Colonic mucosa (tissue), 4 donors: Measurements from ENCODE around the gene AIRE. TPM values are rescaled to one million over a fixed set of nuclear protein-coding genes. Genes with fewer than 3 reads are reported as not detected.

Experiments
- DNase-seq: peaks from one replicate; pipeline ENCODE4 v3.0.0-alpha.2; 2020
- H3K27ac ChIP-seq: fragments of 200-600 bp; one replicate; pipeline ENCODE4 v1.8.0; 2021
- H3K27me3 ChIP-seq: fragments of 200-600 bp; one replicate; pipeline ENCODE4 v1.8.0; 2021
- H3K36me3 ChIP-seq: fragments of 200-600 bp; one replicate; pipeline ENCODE4 v1.8.0; 2021
- H3K4me1 ChIP-seq: fragments of 200-600 bp; one replicate; pipeline ENCODE4 v1.8.0; 2021; ENCODE audit warnings: mild to moderate bottlenecking
- H3K4me3 ChIP-seq: fragments of 200-600 bp; one replicate; pipeline ENCODE4 v1.8.0; 2021
- H3K9ac ChIP-seq, 2 donors: one replicate each; pipeline ENCODE4 v1.7.0; 2013; ENCODE audit warnings: control low read depth in 2 of 2, low read depth in 2 of 2, low read length in 2 of 2
- H3K9me3 ChIP-seq: fragments of 200-600 bp; one replicate; pipeline ENCODE4 v1.8.0; 2021
- intact Hi-C: fragments of 100-400 bp; cut with DNase I; formaldehyde crosslinking; loops from one replicate; pipeline ENCODE4 v1.14.1; 2022
- total RNA-seq, 2 donors: library from RNA; stranded (reverse); fragmentation: NEBNext Ultra II Directional in 1 of 2; extraction: Animal tissue kit (Norgen Biotek cat#: 25700) in 1 of 2; gene quantifications; one replicate each; pipeline ENCODE4 v1.2.1, GENCODE V29; 2021
- TF ChIP-seq, protein P1 (sequence below): fragments of 200-600 bp; IDR thresholded peaks from one replicate; pipeline ENCODE4 v1.8.0; 2022; ENCODE audit warnings: antibody characterized with exemption, mild to moderate bottlenecking
- donor health status: healthy.
- donor health status: DM: no; HTN: no; CAD: no.
- donor health status: DM: no; HTN: no; CAD: no.

The AIRE gene
- total RNA-seq, 2 donors from 2014 or later: 0.11 TPM; not detected in 1

DNA sequence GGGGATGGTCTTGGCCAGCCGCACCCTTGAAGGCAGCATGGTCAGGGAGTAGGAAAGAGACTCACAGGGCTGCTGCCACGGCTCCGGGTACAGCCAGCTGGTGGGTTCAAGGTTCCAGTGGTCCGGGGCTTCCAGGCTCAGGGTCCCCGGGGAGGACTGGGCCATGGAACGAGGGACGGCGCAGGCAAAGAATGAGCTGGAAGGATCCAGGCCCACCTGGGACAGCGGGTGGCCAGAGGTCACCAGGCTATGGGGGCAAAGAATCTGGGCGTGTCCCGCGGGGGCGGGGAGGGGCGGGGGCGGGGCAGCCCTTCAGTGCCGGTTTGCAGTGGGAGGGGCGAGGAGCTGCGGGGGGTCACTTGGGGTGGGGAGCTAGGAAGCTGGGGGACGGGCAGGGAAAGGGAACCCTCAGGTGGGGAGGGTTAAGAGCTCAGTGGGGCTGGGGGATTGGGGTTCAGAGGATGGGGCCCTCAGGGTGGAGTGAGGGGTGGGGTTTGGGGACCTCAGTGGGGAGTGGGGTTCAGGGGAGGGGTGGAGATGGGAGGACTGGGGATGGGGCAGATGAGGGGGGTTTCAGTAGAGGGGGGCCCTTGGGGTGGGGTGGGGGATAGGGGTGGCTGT is 23.9 kb upstream of the AIRE start, which contains the start of gene DNMT3L:
Gene DNMT3L (minus strand): TSS at position 223 of the 621 bp plus-strand sequence. CDS start 638 bp downstream, outside the sequence.
- intact Hi-C loops: no loop called here
- Histone ChIP-seq H3K9me3 (no peaks in the 10 kb centered on the region), H3K4me3 (no peak within 1 kb of the TSS), H3K27ac (no peak within 1 kb of the TSS), H3K36me3 (no peaks in the 10 kb centered on the region), H3K9ac (no peak within 1 kb of the TSS), H3K4me1 (no peaks in the 10 kb centered on the region), H3K27me3 (no peaks in the 10 kb centered on the region)
- DNase-seq: no peak
- TF ChIP-seq, protein P1, sequence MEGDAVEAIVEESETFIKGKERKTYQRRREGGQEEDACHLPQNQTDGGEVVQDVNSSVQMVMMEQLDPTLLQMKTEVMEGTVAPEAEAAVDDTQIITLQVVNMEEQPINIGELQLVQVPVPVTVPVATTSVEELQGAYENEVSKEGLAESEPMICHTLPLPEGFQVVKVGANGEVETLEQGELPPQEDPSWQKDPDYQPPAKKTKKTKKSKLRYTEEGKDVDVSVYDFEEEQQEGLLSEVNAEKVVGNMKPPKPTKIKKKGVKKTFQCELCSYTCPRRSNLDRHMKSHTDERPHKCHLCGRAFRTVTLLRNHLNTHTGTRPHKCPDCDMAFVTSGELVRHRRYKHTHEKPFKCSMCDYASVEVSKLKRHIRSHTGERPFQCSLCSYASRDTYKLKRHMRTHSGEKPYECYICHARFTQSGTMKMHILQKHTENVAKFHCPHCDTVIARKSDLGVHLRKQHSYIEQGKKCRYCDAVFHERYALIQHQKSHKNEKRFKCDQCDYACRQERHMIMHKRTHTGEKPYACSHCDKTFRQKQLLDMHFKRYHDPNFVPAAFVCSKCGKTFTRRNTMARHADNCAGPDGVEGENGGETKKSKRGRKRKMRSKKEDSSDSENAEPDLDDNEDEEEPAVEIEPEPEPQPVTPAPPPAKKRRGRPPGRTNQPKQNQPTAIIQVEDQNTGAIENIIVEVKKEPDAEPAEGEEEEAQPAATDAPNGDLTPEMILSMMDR: no peak

DNA sequence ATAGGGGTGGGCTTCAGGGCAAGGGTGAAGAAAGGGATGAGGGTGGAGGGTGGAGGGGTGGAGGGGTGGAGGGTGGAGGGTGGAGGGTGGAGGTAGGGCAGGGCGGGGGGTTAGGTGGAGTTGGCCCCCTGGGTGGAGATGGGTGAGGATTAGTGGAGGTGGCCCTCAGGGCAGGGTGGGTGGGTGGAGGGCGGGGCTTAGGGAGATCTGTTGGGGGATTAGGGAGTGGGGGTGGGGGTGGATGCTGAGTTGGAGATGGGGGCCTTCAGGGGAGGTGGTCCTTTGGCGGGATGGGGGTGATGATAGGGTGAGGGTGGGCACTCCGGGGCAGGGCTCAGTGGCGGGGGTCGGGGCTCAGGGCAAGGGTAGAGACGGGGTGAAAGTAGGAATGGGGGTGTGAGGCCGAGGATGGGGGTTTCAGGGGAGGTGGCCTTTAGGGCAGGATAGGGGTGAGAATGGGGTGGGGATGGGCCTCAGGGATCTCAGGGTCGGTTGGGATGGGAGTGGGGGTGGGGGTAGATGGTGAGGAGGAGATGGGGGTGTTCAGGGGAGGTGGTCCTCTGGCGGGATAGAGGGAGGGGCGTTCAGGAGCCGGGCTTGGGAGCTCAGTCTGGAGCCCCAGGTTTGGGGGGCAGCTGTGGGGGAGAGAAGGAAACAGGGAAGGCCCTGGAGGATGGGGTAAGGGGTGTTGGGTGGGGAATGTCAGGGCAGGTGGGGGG is 23.2 kb upstream of the AIRE start:
- H3K9ac ChIP-seq: no peak overlapping the region
- TF ChIP-seq, protein P1: no peak
- no peaks in the 10 kb centered on the region for H3K4me1 ChIP-seq
- H3K27ac ChIP-seq: no peak overlapping the region
- no peak for DNase-seq
- H3K27me3 ChIP-seq: no peaks in the 10 kb centered on the region
- intact Hi-C loops: no loop called here
- no peak overlapping the region for H3K4me3 ChIP-seq
- no peaks in the 10 kb centered on the region for H3K9me3 ChIP-seq
- no peaks in the 10 kb centered on the region for H3K36me3 ChIP-seq

DNA sequence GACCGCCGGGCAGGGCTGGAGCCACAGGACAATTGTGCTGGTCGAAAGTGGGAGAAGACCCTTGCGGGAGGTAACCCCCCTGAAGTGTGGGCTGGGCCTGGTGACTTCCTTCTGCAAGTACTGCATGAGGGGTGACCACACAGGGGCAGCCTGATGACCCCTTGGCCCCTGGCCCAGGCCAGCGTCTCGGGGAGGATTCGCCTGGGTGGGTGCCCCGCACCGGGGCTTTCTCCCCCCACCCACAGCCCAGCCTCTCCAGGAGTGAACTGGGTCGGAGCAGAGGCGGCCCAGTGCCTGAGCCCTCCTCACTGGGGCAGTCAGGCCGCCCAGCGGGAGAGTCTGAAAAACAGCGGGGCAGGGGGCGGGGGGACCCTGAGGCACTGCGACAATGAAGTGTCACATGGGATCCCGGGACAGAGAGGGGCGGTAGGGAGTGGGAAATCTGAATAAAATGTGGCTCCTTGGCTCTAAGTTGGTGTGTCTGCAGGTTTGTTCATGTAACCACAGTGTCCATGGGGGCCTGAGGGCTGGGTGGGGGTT is 22.4 kb upstream of the AIRE start:
- Histone ChIP-seq H3K9me3 (no peaks in the 10 kb centered on the region), H3K27me3 (no peaks in the 10 kb centered on the region), H3K36me3 (no peaks in the 10 kb centered on the region), H3K9ac (no peak overlapping the region), H3K27ac (no peak overlapping the region), H3K4me1 (no peaks in the 10 kb centered on the region), H3K4me3 (no peak overlapping the region)
- TF ChIP-seq, protein P1: no peak
- intact Hi-C loops: no loop called here
- no peak for DNase-seq

DNA sequence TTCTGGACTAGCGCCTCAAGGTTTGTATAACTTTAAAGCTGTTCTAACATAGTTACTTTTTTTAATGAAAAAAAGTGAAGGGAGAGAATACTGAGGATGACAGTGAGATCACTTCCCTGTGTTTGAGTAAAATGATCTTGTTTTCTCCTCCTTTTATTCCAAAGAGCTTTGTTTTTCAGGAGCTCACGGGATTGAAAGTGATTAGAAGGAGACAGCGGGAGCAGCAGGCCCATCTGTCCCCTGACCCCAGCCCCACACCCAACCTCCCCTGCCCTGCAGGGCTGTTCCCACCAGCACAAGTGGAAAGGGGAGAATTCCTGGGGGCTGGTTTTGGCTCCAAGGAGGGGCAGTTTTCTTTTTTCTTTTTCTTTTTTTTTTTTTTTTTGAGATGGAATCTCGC is 21.9 kb upstream of the AIRE start:
- H3K9ac ChIP-seq: no peak overlapping the region
- intact Hi-C loops: no loop called here
- H3K4me3 ChIP-seq: no peak overlapping the region
- H3K9me3 ChIP-seq: no peaks in the 10 kb centered on the region
- TF ChIP-seq, protein P1: no peak
- no peaks in the 10 kb centered on the region for H3K36me3 ChIP-seq
- H3K27ac ChIP-seq: no peak overlapping the region
- DNase-seq: no peak
- no peaks in the 10 kb centered on the region for H3K27me3 ChIP-seq
- no peaks in the 10 kb centered on the region for H3K4me1 ChIP-seq

DNA sequence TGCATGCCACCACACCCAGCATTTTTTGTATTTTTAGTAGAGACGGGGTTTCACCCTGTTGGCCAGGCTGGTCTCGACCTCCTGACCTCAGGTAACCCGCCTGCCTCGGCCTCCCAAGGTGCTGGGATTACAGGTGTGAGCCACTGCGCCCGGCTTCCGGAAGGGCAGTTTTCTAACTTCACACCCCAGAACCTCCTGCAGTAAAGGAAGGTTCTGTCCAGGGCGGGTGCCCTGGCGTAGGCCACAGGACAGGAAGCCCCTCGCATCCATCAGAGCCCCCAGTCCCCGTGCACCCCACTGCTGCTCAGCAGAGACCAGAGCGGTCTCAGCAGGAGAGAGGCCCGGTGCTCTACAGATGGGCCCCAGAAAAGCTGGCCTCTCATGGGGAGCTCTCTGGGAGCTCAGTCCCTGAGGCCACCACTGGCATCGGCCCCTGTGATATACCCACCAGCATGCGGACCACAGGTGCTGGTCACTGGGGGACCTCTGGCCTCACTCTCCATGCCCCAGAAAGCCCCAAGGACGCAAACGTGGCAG is 19.9 kb upstream of the AIRE start:
- Histone ChIP-seq H3K9ac (no peak overlapping the region), H3K4me1 (no peaks in the 10 kb centered on the region), H3K27ac (no peak overlapping the region), H3K4me3 (no peak overlapping the region), H3K9me3 (no peaks in the 10 kb centered on the region), H3K36me3 (no peaks in the 10 kb centered on the region), H3K27me3 (no peaks in the 10 kb centered on the region)
- TF ChIP-seq, protein P1: no peak
- intact Hi-C loops: no loop called here
- DNase-seq: no peak
